Activated naive CD4-positive, alpha-beta T cell treated with anti-CD3 and anti-CD28 coated beads, Interleukin-2, amount 50 U/mL, for 24 hours (primary cell): ENCODE results near the gene PCYOX1L.

Experiments
- H3K27ac Mint-ChIP-seq: one replicate; pipeline ENCODE4 v1.8.0; 2021; ENCODE audit warnings: mild to moderate bottlenecking, mixed read lengths
- H3K27me3 Mint-ChIP-seq: one replicate; pipeline ENCODE4 v1.8.0; 2021; ENCODE audit warnings: mixed read lengths
- H3K36me3 Mint-ChIP-seq: one replicate; pipeline ENCODE4 v1.8.0; 2021; ENCODE audit warnings: mixed read lengths
- H3K4me1 Mint-ChIP-seq: one replicate; pipeline ENCODE4 v1.8.0; 2021; ENCODE audit warnings: mixed read lengths
- H3K4me3 Mint-ChIP-seq: one replicate; pipeline ENCODE4 v1.8.0; 2021; ENCODE audit warnings: mild to moderate bottlenecking, mixed read lengths
- H3K9me3 Mint-ChIP-seq: one replicate; pipeline ENCODE4 v1.8.0; 2021; ENCODE audit warnings: mixed read lengths

PCYOX1L gene

GRCh38 chr5:149403923-149404745 is 46.3 kb downstream of the PCYOX1L start:
- H3K27ac Mint-ChIP-seq = no peak overlapping the region
- H3K4me3 Mint-ChIP-seq = no peak overlapping the region
- H3K4me1 Mint-ChIP-seq = no peaks in the 10 kb centered on the region
- no peaks in the 10 kb centered on the region for H3K9me3 Mint-ChIP-seq
- H3K27me3 Mint-ChIP-seq = no peaks in the 10 kb centered on the region
- no peaks in the 10 kb centered on the region for H3K36me3 Mint-ChIP-seq

- H3K27ac Mint-ChIP-seq = no peak overlapping the region
- no peaks in the 10 kb centered on the region for H3K4me1 Mint-ChIP-seq
- no peak overlapping the region for H3K4me3 Mint-ChIP-seq
- no peaks in the 10 kb centered on the region for H3K36me3 Mint-ChIP-seq
- no peaks in the 10 kb centered on the region for H3K27me3 Mint-ChIP-seq
- no peaks in the 10 kb centered on the region for H3K9me3 Mint-ChIP-seq
These were observed 47.1 kb downstream of the PCYOX1L start for GRCh38 chr5:149404746-149405549.

DNA sequence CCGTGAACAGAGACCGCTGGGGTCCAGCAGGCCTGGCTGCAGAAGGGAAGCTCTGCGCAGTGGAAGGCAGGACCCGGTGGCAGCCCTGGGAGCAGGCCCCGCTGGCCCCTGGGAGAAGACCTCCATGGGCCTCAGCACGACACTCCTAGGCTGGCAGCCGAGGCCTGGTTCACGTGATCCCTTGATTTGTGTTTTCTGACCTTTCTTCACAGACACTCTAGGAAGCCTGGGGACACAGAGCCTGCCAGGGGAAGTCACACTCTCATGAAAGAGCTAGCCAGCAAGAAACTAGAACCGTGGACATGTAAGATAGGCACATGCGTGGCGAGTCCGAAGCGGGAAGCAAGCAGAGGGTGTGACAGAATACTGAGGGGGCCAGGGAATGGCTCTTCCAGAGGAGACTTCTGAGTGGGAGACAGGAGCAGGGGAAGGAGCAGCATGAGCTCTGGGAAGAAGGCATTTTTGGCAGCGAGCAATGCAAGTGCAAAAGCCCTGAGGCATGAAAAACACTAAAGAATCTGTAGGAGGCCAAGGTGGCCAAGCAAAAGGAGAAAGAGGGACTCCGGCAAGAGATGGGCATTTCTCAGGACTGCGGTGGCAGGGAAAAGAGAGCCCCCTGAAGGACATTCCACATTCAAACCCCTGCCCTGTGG is 47.8 kb downstream of the PCYOX1L start:
- H3K27ac Mint-ChIP-seq = peak overlapping the region; percentile 15
- H3K27me3 Mint-ChIP-seq = no peaks in the 10 kb centered on the region
- no peaks in the 10 kb centered on the region for H3K9me3 Mint-ChIP-seq
- H3K4me1 Mint-ChIP-seq = no peaks in the 10 kb centered on the region
- H3K4me3 Mint-ChIP-seq = no peak overlapping the region
- no peaks in the 10 kb centered on the region for H3K36me3 Mint-ChIP-seq

DNA sequence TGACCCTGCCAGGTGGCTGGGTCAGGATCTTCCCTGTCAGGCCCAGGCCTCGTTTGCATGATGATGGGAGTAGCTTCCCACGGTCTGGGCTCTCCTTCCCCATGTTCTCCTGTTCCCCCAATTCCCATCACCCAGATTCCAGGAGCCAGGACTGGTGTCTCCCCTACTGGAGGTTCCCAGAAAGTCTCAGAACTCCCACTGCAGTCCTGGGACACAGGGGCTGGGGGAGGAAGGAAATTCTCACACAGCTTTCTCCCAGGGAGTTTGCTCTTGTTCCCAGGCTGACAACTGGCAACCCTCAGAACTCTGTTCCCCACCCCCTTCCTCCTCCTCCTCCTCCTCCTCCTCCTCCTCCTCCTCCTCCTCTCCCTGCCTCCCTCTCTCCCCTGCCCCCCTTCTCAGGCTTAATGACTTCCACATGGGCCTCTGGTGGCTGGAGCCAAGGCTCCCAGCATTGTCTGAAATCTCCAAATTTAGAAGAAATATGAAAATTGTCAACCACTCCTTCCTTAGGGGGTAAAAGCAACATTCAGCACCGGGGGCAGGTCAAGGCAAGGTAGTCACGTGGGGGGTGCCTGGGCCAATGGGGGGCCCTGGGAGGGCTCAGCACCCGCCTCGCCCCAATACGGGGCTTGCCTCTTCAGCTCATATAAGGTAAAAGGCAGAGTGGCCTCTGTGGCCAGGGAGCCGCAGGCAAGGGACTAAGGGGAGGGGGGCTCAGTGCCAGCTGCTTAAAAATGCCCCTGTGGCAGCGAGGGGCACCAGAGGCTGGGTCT is 48.5 kb downstream of the PCYOX1L start:
- no peak overlapping the region for H3K27ac Mint-ChIP-seq
- no peaks in the 10 kb centered on the region for H3K4me1 Mint-ChIP-seq
- no peaks in the 10 kb centered on the region for H3K9me3 Mint-ChIP-seq
- no peaks in the 10 kb centered on the region for H3K36me3 Mint-ChIP-seq
- H3K27me3 Mint-ChIP-seq = no peaks in the 10 kb centered on the region
- no peak overlapping the region for H3K4me3 Mint-ChIP-seq

DNA sequence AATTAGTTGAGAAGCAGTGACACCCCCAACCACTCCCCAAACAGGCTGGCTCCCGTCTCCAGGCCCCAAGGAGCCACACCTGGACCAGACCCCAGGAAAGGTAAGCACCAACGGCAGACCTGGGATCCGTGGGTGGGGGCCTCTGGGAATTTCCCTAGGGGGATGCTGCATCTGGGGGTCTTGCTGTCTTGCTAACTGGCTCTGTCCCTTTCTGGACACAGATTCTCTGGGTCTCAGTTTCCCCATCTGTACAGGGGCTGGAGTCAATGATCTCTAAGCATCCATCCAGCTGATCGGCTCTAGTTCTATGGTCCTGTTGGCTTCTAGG is 49.1 kb downstream of the PCYOX1L start:
- no peaks in the 10 kb centered on the region for H3K4me1 Mint-ChIP-seq
- no peaks in the 10 kb centered on the region for H3K36me3 Mint-ChIP-seq
- H3K4me3 Mint-ChIP-seq = no peak overlapping the region
- H3K27me3 Mint-ChIP-seq = no peaks in the 10 kb centered on the region
- H3K9me3 Mint-ChIP-seq = no peaks in the 10 kb centered on the region
- H3K27ac Mint-ChIP-seq = no peak overlapping the region

- Mint-ChIP-seq H3K27ac (no peak overlapping the region), H3K4me3 (no peak overlapping the region), H3K36me3 (no peaks in the 10 kb centered on the region), H3K4me1 (no peaks in the 10 kb centered on the region), H3K27me3 (no peaks in the 10 kb centered on the region), H3K9me3 (no peaks in the 10 kb centered on the region)
These were observed 49.7 kb downstream of the PCYOX1L start for GRCh38 chr5:149407323-149408251.

DNA sequence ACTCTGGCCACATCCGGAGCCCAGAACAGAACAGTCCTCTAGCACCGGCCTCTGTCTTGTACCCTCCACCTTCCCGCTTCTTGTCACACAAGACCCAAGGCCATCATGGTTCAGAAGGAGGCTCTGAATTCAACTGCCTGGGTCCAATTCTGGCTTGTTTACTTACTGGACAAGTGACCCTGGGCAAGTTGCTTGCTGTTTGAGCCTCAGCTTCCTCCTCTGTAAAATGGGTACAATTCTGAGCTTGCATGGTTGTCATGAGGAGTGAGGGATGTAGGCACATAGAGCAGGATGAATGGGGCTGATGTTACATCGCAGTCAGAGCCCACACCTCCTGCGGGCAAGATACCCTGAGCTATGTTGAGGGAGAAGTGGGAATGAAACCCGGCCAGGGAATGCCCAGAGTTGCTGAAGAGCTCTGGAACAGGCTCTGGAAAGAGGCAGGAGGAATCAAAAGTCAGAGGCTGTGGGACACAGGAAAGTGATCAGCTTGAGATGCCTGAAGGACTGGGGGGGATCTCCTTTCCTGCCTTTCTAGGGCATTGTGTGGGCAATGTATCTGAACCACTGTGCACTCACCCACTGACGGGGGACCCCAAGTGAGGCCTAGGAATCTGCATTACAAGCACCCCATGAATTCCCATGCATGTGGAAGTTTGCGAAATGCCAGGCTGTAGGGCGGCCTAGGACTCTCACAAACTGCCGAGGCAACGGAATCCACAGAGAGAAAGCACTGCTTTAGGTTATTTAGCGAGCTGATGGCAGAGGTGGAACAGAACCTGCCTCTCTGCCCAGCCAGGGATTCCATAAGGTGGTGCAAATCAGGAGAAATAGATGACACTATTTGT is 50.6 kb downstream of the PCYOX1L start:
- H3K4me3 Mint-ChIP-seq = no peak overlapping the region
- no peak overlapping the region for H3K27ac Mint-ChIP-seq
- H3K36me3 Mint-ChIP-seq = no peaks in the 10 kb centered on the region
- H3K4me1 Mint-ChIP-seq = no peaks in the 10 kb centered on the region
- H3K9me3 Mint-ChIP-seq = no peaks in the 10 kb centered on the region
- H3K27me3 Mint-ChIP-seq = no peaks in the 10 kb centered on the region

- Mint-ChIP-seq H3K27ac (no peak overlapping the region), H3K36me3 (no peaks in the 10 kb centered on the region), H3K9me3 (no peaks in the 10 kb centered on the region), H3K4me1 (no peaks in the 10 kb centered on the region), H3K27me3 (no peaks in the 10 kb centered on the region), H3K4me3 (no peak overlapping the region)
These were observed 51.6 kb downstream of the PCYOX1L start for GRCh38 chr5:149409268-149409948.

- no peaks in the 10 kb centered on the region for H3K9me3 Mint-ChIP-seq
- H3K4me3 Mint-ChIP-seq = no peak overlapping the region
- H3K36me3 Mint-ChIP-seq = no peaks in the 10 kb centered on the region
- no peaks in the 10 kb centered on the region for H3K4me1 Mint-ChIP-seq
- no peak overlapping the region for H3K27ac Mint-ChIP-seq
- no peaks in the 10 kb centered on the region for H3K27me3 Mint-ChIP-seq
These were observed 52.2 kb downstream of the PCYOX1L start for GRCh38 chr5:149410071-149410470.

GRCh38 chr5:149410721-149411432 is 53.0 kb downstream of the PCYOX1L start:
- Mint-ChIP-seq H3K9me3 (no peaks in the 10 kb centered on the region), H3K27ac (no peak overlapping the region), H3K36me3 (no peaks in the 10 kb centered on the region), H3K4me1 (no peaks in the 10 kb centered on the region), H3K27me3 (no peaks in the 10 kb centered on the region), H3K4me3 (no peak overlapping the region)

DNA sequence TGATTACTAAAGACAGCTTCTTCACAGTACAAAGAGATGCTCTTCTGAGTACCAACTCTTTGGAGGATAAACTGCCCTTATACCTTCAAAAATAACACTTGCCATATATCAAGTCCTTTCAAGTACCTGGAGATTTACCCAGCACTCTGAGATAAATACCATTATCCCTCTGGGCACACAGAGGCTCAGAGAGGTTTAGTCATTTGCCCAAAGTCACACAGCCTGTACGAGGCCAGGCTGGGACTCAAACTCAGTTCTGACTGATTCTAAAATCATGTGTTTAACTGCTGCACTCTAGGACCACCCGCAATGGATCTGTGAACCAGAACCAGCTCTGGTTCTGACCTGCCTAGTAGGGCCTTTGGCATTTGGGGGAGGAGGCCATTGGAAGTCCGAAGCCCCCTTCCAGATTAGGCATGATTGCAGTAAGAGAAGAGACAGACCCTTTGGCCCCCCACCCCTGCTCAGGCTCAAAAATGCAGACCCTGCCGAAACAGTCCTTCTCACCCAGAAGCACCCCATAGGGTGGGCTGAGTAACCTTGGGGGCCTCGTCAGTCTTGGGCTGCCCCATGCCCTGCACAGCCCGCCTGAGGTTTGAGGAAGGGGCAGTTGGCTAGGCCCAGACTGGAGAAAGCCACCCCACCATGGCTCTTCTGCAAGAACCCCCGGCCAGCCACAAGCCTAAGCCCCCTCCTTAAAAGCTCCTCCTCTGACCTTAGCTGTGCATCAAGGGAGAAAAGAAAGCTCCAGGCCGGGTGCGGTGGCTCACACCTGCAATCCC is 54.1 kb downstream of the PCYOX1L start:
- no peaks in the 10 kb centered on the region for H3K27me3 Mint-ChIP-seq
- H3K4me1 Mint-ChIP-seq = no peaks in the 10 kb centered on the region
- H3K9me3 Mint-ChIP-seq = no peaks in the 10 kb centered on the region
- no peak overlapping the region for H3K27ac Mint-ChIP-seq
- H3K36me3 Mint-ChIP-seq = no peaks in the 10 kb centered on the region
- H3K4me3 Mint-ChIP-seq = no peak overlapping the region

DNA sequence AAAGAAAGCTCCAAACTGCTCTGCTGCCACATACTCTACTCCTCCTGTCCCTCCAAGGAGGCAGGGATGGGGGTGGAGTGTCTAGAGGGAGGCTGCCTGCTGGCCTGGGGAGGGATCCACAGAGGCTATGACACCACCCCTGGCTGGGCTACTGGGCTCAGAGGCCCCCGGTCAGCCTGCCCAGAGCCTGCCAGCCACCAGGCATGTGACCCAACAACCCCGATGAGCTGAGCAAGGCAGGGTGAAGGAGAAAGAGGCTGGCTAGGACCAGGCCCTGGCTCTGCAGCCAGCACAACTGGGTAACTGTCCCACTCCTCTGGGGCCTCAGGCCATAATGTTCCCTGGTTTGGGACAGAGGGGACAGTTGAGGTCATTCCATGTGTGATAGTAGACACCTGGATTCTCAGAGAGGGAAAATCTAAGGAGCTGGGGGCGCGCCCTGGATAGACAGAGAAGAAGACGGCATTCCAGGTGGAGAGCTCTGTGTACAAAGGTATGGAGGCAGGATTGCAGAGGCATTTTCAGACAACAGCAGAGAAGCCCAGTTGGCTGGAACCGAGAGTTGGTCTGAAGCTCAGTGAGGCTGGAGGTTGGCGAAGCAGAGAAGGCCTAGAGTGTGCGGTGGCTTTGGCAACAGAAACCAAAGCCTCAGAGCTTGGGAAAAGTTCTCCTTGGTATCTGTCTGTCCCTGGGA is 55.1 kb downstream of the PCYOX1L start:
- no peaks in the 10 kb centered on the region for H3K36me3 Mint-ChIP-seq
- no peak overlapping the region for H3K27ac Mint-ChIP-seq
- no peaks in the 10 kb centered on the region for H3K27me3 Mint-ChIP-seq
- H3K4me1 Mint-ChIP-seq = no peaks in the 10 kb centered on the region
- H3K9me3 Mint-ChIP-seq = no peaks in the 10 kb centered on the region
- no peak overlapping the region for H3K4me3 Mint-ChIP-seq
